GM18907 (cell line): ENCODE data around the gene AKIRIN2.
A peak's percentile ranks its signal among the peaks of the same experiment; 100 is the strongest.

Source experiments
- ATAC-seq: cut with Tn5 transposase; IDR thresholded peaks from one replicate; pipeline ENCODE4 v1.9.1; 2021; ENCODE audit warnings: mild to moderate bottlenecking, moderate library complexity; ENCODE audit not compliant: unreplicated experiment

The AKIRIN2 gene

GRCh38 chr6:87701676-87702588, at the start of gene AKIRIN2:
AKIRIN2 (minus strand) TSS chr6:87702233; CDS start chr6:87701684, 549 bp downstream.
- peak; percentile 72 for ATAC-seq

- ATAC-seq = no peak
Measured at GRCh38 chr6:87747646-87748045, 45.6 kb upstream of the AKIRIN2 start.

GRCh38 chr6:87745966-87746721, 44.1 kb upstream of the AKIRIN2 start:
- ATAC-seq = no peak

GRCh38 chr6:87743454-87743853, 41.4 kb upstream of the AKIRIN2 start:
- ATAC-seq = no peak

- ATAC-seq = peak; percentile 65
Measured at GRCh38 chr6:87742106-87742505, 40.1 kb upstream of the AKIRIN2 start.

GRCh38 chr6:87741001-87741650, 39.1 kb upstream of the AKIRIN2 start:
- no peak for ATAC-seq

- no peak for ATAC-seq
Measured at GRCh38 chr6:87738744-87739143, 36.7 kb upstream of the AKIRIN2 start.

GRCh38 chr6:87738000-87738399, 36.0 kb upstream of the AKIRIN2 start:
- no peak for ATAC-seq

GRCh38 chr6:87736809-87737540, 34.9 kb upstream of the AKIRIN2 start:
- no peak for ATAC-seq

- peak; percentile 84 for ATAC-seq
Measured at GRCh38 chr6:87731818-87732661, 30.0 kb upstream of the AKIRIN2 start.

GRCh38 chr6:87731080-87731479, 29.0 kb upstream of the AKIRIN2 start:
- ATAC-seq = no peak

- no peak for ATAC-seq
Measured at GRCh38 chr6:87729965-87730719, 28.1 kb upstream of the AKIRIN2 start.

GRCh38 chr6:87728706-87729105, 26.7 kb upstream of the AKIRIN2 start:
- ATAC-seq = no peak

GRCh38 chr6:87724983-87725811, 23.2 kb upstream of the AKIRIN2 start:
- ATAC-seq = peak; percentile 80

GRCh38 chr6:87723170-87724078, 21.4 kb upstream of the AKIRIN2 start:
- peak; percentile 45 for ATAC-seq

- no peak for ATAC-seq
Measured at GRCh38 chr6:87722540-87723169, 20.6 kb upstream of the AKIRIN2 start.

- ATAC-seq = no peak
Measured at GRCh38 chr6:87721311-87721710, 19.3 kb upstream of the AKIRIN2 start.
